ENCODE results near the gene BEX1.

BEX1 gene

DNA sequence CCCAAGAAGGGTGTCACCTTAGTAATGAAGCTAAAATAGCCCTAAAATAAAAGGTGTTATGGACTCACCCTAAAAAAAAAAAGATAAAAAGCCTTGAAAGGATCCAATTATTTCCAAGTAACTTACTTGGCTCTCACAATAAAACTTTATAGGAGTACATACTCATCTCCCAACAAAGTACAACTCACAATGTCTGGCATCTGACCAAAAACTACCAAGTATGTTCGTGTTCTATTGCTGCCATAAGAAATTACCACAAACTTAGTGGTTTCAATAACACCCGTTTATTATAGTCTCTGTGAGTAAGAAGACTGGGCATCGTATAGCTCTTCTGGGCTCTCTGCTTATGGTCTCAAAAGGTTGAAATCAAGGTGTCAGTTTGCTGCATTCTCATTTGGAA lies 51.0 kb downstream of the BEX1 start:
- DNase-seq, result no peak
